Transverse colon (tissue), 4 donors: ENCODE results near the gene B4GALT7. TPM values are rescaled to one million over a fixed set of nuclear protein-coding genes. Genes with fewer than 3 reads are reported as not detected.

ENCODE experiments used
- DNase-seq: peaks from one replicate; pipeline ENCODE4 v3.0.0-alpha.2; 2019
- H3K27ac ChIP-seq, 4 donors: fragments of 200-600 bp; sonication (generic); 2 replicates each; pipeline ENCODE4 v1.5.1; 2016 to 2018; ENCODE audit warnings: inconsistent platforms in 4 of 4
- H3K27me3 ChIP-seq: fragments of 200-600 bp; sonication (generic); 2 replicates; pipeline ENCODE4 v1.5.1; 2017; ENCODE audit warnings: inconsistent platforms
- H3K36me3 ChIP-seq, 4 donors: fragments of 200-600 bp; sonication (generic); 2 replicates each; pipeline ENCODE4 v1.5.1; 2017 to 2019; ENCODE audit warnings: inconsistent platforms in 4 of 4
- H3K4me1 ChIP-seq, 4 donors: fragments of 200-600 bp; sonication (generic); 2 replicates each; pipeline ENCODE4 v1.5.1; 2017 to 2020; ENCODE audit warnings: inconsistent platforms in 4 of 4
- H3K4me3 ChIP-seq, 4 donors: fragments of 200-600 bp; sonication (generic); 1 replicate in 1 of 4; 2 replicates in 3 of 4; pipeline versions ENCODE4 v1.5.1 to v1.6.1; 2017 to 2019; ENCODE audit warnings: inconsistent platforms in 4 of 4
- H3K9me3 ChIP-seq, 2 donors: fragments of 200-600 bp; sonication (generic); 2 replicates each; pipeline ENCODE4 v1.5.1; 2017 to 2019; ENCODE audit warnings: inconsistent platforms in 2 of 2
- CTCF ChIP-seq, 5 experiments: fragments of 200-600 bp in 3 of 5; fragments of 450-650 bp in 2 of 5; sonication (generic) in 3 of 5; IDR thresholded peaks; 1 replicate in 2 of 5; 2 replicates in 3 of 5; pipeline ENCODE4 v1.5.1; 2016 to 2017; ENCODE audit warnings: antibody characterized with exemption in 5 of 5, inconsistent platforms in 3 of 5, mild to moderate bottlenecking in 2 of 5, moderate library complexity in 1 of 5
- EP300 ChIP-seq: sonication (generic); formaldehyde crosslinking; IDR thresholded peaks from one replicate; pipeline ENCODE4 v1.6.1; 2017; ENCODE audit warnings: antibody characterized with exemption, low read depth
- POLR2A ChIP-seq: fragments of 450-650 bp; IDR thresholded peaks from one replicate; pipeline ENCODE4 v1.6.1; 2016; ENCODE audit warnings: antibody characterized with exemption, mild to moderate bottlenecking, moderate library complexity
- POLR2AphosphoS5 ChIP-seq, 3 donors: sonication (generic); formaldehyde crosslinking; IDR thresholded peaks; one replicate each; pipeline ENCODE4 v1.6.1; 2016; ENCODE audit warnings: antibody characterized with exemption in 3 of 3
- WGBS, 2 donors: methylation state at CpG; one replicate each; pipeline ENCODE4 v1.1.5; 2018; ENCODE audit warnings: low coverage in 1 of 2; 5-methylcytosine and 5-hydroxymethylcytosine counted together
- in situ Hi-C, 4 donors: fragments of 200-750 bp; cut with MboI; loops; one replicate each; pipeline versions ENCODE4 v1.15.0 to v1.15.1; 2017; ENCODE audit warnings: low sequenced_read_pairs in 3 of 4, low pct_ligation_motif_present in 1 of 4, low pct_unique_long_range_greater_than_20kb in 1 of 4
- intact Hi-C: fragments of 100-400 bp; cut with DNase I; formaldehyde crosslinking; loops from one replicate; pipeline ENCODE4 v1.15.1; 2023; ENCODE audit warnings: low total_unique reads
- total RNA-seq, 4 donors: library from RNA; depleted of rRNA; stranded (reverse); fragments of >200 nt; gene quantifications; one replicate each; pipeline ENCODE4 v1.1.0, GENCODE V29; 2016

Gene B4GALT7
- total RNA-seq, result 10 to 100 TPM; 17.9 to 38.5 (median 27.0) TPM

- Histone ChIP-seq H3K4me1 (peaks cover 0 to 27% (median 16%) of the 10 kb centered on the region in 4 donors), H3K4me3 (peak within 1 kb of the TSS; percentile 54 to 98 (median 78)), H3K9me3 (no peaks in the 10 kb centered on the region), H3K27ac (peak within 1 kb of the TSS; percentile 86 to 96 (median 89)), H3K36me3 (peaks cover 0 to 17% (median 7%) of the 10 kb centered on the region in 4 donors), H3K27me3 (no peaks in the 10 kb centered on the region)
- WGBS, 2 donors, result 1% methylated on average over 63 of the region's 86 CpGs; no CpG with 5 or more reads in 1 of the 2 donors
- TF ChIP-seq EP300 (no peak), CTCF (IDR thresholded peaks at IDR 0.05) (no peak), POLR2AphosphoS5 (IDR thresholded peaks at IDR 0.05) (peak; percentile 27 to 68 (median 61)), POLR2A (peak; percentile 63)
- in situ Hi-C loops (loop anchor here in 1 of 4 donors (25.0 kb wide), 1 partner anchor 462 kb away; no protein-coding TSS in a partner anchor), intact Hi-C loops (no loop called here)
- DNase-seq, result peak; percentile 91
These were observed at the start of gene B4GALT7 for GRCh38 chr5:177599731-177600507. TSS of gene B4GALT7 (plus strand) at chr5:177600132. CDS start at chr5:177600211, 79 bp downstream.

- Histone ChIP-seq H3K36me3 (no peaks in the 10 kb centered on the region), H3K27me3 (no peaks in the 10 kb centered on the region), H3K4me1 (peaks cover 0 to 31% (median 17%) of the 10 kb centered on the region in 4 donors), H3K9me3 (no peaks in the 10 kb centered on the region), H3K4me3 (peak overlapping the region; percentile 72 to 97 (median 86)), H3K27ac (peak overlapping the region; percentile 83 to 92 (median 87))
- DNase-seq, result no peak
- no peak for TF ChIP-seq POLR2AphosphoS5 (IDR thresholded peaks at IDR 0.05)
- TF ChIP-seq EP300, result no peak
- 61% methylated on average over 16 of the region's 16 CpGs; no CpG with 5 or more reads in 1 of the 2 donors for WGBS, 2 donors
- in situ Hi-C loops (no loop called here), intact Hi-C loops (no loop called here)
These were observed 47.0 kb upstream of the B4GALT7 start for GRCh38 chr5:177552839-177553455.

GRCh38 chr5:177553671-177554429, 46.1 kb upstream of the B4GALT7 start:
- no peaks in the 10 kb centered on the region for H3K27me3 ChIP-seq
- intact Hi-C loops (no loop called here), in situ Hi-C loops (no loop called here)
- H3K4me3 ChIP-seq, result peak overlapping the region; percentile 72 to 97 (median 86)
- no peaks in the 10 kb centered on the region for H3K36me3 ChIP-seq
- H3K9me3 ChIP-seq, result no peaks in the 10 kb centered on the region
- DNase-seq, result peak; percentile 63
- H3K27ac ChIP-seq, result peak overlapping the region; percentile 83 to 92 (median 87)
- TF ChIP-seq POLR2A (no peak), POLR2AphosphoS5 (IDR thresholded peaks at IDR 0.05) (no peak), EP300 (no peak), CTCF (IDR thresholded peaks at IDR 0.05) (no peak)
- peaks cover 0 to 22% (median 13%) of the 10 kb centered on the region in 4 donors for H3K4me1 ChIP-seq
- WGBS, 2 donors, result 0% methylated on average over 4 to 23 of the region's 72 CpGs

- in situ Hi-C loops (no loop called here), intact Hi-C loops (no loop called here)
- no peaks in the 10 kb centered on the region for H3K27me3 ChIP-seq
- no peaks in the 10 kb centered on the region for H3K9me3 ChIP-seq
- TF ChIP-seq CTCF (IDR thresholded peaks at IDR 0.05) (peak in 4 of 5 experiments; percentile 23 to 60 (median 34)), EP300 (no peak), POLR2AphosphoS5 (IDR thresholded peaks at IDR 0.05) (peak; percentile 28 to 69 (median 47))
- H3K27ac ChIP-seq, result peak within 1 kb of the TSS; percentile 83 to 92 (median 87)
- no peaks in the 10 kb centered on the region for H3K36me3 ChIP-seq
- H3K4me3 ChIP-seq, result peak within 1 kb of the TSS; percentile 72 to 97 (median 86)
- DNase-seq, result peak; percentile 97
- 15 to 61% methylated on average over 2 to 29 of the region's 49 CpGs for WGBS, 2 donors
- H3K4me1 ChIP-seq, result peaks cover 0 to 22% (median 13%) of the 10 kb centered on the region in 4 donors
These were observed 45.3 kb upstream of the B4GALT7 start, which contains the start of gene FAM193B for GRCh38 chr5:177554474-177555111. TSS of gene FAM193B (minus strand) at chr5:177554563. CDS start at chr5:177554458, 105 bp downstream.
